DMS153 (cell line): ENCODE results near the gene PLEKHN1.
"Not testable (repeated sequence)": the region's sequence is repeated elsewhere in the genome, so short reads cannot be mapped to it uniquely, and the experiment has no call there.

Source experiments
- DNase-seq: peaks from one replicate; lab custom pipeline; 2025; lab: John Stamatoyannopoulos, UW

Gene PLEKHN1

GRCh38 chr1:995665-996633 lies 29.7 kb downstream of the PLEKHN1 start:
- DNase-seq = no peak

GRCh38 chr1:996851-997712 lies 30.8 kb downstream of the PLEKHN1 start:
- DNase-seq = no peak

- DNase-seq = no peak
Measured at GRCh38 chr1:997713-997992, 31.4 kb downstream of the PLEKHN1 start.

DNA sequence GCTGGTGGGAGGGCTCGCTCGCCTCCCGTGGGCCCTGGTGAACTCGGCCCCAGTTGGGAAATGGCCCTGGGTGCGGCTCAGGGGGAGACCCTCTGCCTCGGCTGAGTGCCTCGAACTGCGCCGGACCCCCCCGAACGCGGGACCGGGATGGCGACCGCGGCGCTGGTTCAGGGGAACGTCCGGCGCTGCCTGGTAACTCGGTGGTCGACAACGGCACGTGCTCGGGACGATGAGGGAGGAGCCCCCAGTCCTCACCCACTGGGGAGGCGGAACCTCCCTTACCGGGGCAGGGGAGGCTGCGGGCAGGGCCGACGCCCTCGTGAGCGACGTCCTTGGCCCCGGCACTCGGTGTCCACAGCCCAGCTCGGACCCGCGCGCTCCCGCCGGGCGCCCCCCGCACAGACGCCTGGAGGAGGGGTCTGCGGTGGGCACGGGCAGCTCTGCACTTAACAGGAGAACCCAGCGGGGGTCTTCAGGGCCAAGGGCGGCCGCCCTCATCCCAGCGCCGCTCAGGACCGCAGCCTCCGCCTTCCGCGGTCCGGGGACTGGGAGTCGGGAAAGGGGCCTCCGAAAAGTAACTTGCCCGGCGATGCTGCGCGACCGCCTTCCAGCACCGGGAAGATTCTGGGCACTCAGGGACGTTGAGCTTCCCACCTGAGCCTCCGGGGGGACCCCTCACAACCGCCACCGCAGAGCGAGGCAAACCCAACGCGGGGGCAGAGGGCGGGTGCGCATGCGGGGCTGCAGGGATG lies 31.9 kb downstream of the PLEKHN1 start:
- no peak for DNase-seq

DNA sequence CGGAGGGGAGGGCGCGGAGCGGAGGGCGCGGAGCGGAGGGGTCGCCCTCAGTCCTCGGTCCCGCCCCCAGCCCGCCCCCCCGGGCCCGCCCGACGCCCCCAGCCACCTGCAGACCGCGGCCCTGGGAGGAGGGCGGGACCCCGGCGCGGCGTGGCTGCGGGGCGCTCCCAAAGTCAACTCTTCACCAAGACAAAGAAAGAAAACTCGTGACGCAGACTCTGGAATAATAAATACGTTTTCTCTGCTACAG lies 32.4 kb downstream of the PLEKHN1 start:
- DNase-seq = no peak

DNA sequence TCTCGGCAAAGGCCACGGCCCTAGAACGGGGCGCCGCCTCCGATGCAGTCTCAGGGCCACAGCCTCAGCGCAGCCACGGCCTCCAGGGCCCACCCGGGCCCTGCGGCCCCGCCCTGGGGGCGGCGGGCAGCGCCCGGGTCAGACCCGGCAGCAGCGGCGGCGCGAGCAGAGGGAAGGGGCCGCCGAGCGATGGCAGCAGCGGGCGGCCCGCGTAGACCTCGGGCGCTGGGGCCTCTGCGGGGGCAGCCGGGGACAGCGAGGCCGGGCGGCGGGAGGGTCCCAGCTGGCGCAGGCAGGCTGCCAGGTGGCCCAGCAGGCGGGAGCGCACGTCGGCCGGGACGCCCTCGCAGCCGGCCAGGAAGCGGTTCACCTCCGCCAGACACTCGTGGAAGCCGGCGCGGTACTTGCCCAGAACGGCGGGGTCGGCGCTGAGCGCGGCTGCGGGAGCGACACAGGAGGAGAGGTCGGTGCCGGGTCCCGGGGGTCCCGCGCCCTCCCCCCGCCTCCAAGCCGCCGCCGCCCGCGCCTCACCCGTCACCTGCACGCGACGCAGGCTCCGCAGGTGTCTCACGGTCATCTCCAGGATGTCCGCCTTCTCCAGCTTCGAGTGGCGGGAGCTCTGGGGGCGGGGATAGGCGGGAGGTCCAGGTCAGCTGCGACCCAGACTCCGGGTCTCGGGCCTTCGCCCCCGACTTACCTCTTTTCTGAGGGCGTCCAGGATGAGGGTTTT lies 32.9 kb downstream of the PLEKHN1 start:
- no peak for DNase-seq

DNA sequence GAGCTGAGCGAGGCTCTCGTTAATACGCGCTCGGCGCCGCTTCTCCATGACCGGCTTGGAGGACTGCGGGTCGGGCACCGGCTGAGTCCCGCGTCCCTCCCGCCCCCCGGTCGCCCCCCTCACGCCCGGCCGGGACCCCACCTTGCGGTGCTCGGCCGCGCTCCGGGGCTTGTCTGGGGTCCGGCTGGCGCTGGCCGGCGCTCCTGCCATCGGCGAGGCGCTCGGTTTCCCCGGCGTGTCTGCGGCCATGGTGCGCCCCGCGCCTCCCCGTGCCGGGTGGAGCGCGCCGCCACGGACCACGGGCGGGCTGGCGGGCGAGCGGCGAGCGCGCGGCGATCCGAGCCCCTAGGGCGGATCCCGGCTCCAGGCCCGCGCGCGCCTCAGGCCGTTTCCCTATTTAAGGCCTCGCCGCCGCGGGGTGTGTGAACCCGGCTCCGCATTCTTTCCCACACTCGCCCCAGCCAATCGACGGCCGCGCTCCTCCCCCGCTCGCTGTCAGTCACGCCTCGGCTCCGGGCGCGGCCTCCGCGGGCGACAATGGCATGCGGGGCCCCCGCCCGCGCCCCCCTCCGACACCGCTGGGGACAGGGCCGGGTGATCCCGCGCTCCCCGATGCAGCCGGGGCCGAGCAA lies 33.6 kb downstream of the PLEKHN1 start, which contains the start of gene HES4:
TSS of gene HES4 (minus strand) at position 373 of the 632 bp plus-strand sequence. CDS start at position 249, 124 bp downstream.
- peak; percentile 88 for DNase-seq

DNA sequence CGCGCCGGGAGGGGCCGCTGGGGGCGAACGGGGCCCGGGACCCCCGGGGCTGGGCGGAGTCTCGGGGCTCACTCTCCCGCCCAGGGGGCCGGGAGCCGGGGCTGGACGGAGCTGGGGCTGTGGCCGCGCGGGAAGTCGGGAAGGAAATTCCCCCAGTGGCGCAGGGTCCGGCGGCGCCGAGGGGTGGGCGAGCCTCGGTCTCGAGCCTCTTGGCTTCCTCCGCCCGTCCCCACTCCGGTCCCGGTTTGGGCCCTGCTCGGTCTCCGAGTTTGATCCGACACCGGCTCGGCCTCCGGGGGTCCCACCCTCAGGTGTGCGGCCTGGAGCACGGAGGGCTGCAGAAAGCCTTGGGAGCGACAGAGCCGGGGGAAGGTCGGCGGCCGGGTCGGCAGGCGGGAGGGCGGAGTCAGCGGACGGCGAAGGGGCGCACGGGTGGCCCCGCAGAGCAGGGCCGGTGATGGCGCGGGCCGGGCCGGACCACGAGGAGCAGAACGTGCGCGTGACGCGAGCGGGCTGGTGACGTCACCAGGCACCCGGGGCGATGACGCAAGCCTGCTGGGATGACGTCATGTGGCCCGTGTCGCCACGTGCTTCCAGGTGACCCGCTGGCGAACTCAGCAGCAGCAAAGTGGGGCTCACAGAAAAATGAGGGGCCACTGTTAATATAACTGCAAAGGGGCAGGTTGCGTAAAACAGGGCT lies 34.2 kb downstream of the PLEKHN1 start:
- peak; percentile 71 for DNase-seq

DNA sequence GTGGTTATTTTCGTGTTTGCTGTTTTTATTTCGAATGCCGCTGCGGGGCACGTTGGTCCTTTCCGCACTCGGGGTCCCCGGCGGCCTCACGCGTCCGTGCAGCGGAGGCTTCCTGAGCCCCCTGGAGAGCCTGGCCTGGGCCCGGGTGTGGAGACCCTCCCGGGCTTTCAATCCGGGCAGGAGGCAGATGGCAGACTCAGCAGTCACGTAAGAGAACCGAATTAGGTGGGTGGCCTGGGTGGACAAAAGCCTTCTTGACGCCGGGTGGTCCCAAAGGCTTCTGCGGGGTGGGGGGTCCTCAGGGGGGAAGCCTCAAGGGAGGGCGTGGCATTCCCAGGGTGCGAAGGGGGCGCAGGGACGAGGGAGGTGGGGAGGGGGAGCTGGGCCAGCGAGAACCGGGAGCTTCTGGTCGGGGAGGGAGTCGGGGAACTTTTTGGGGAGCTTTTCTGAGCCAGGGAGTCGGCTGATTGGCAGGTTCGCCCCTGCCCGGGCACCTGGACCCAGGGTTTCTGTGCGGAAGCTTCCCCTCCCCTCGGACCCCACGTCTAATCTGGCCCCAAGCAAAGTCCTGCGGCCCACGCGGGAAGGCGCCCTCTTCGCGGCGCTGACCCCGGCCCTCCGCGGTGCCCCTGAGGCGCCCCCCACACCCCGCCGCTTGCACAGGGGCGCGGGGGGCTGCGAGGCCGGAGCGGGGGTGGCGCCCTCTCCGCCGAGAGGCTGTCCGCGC lies 34.9 kb downstream of the PLEKHN1 start:
- no peak for DNase-seq

DNA sequence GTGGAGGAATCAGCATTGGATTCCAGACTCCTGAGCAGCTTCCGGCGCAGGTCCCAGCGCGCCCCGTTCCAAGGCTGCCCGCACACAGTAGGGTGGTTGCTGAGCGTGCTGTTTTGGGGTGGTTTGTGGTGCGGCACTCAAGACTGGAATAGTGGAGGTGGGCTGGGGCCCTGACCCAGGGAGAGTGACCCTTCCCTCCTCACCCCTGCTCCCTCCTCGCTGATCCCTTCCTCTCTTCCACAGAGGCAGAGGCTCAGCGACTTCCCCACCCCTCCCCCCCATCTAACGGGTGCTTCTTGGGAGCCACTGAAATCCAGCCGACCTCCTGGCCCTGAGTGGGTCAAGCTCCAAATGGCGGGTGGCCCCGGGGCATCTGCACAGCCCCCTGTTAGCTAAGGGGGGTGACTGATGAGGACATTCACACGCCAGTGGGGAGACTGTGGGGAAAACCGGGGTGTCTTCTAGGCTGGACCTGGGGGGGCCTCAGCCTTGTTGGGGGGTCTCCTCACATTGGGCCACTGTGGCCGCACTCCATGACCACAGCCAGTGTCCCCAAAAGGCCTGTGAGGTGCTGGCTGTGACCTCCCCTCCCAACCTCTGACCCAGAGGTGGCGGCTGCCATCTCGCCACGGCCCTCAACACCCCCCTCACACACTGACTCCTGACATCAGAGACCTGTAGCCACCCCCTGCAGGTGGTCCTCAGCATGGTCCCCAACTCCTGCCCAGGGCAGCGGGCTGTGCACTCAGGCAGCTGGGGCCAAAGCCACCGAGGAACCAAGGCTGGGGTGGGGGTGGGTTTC lies 37.5 kb downstream of the PLEKHN1 start:
- no peak for DNase-seq

GRCh38 chr1:1004420-1004779 lies 38.1 kb downstream of the PLEKHN1 start:
- no peak for DNase-seq

- peak; percentile 49 for DNase-seq
Measured at GRCh38 chr1:1004780-1005697, 38.8 kb downstream of the PLEKHN1 start.

DNA sequence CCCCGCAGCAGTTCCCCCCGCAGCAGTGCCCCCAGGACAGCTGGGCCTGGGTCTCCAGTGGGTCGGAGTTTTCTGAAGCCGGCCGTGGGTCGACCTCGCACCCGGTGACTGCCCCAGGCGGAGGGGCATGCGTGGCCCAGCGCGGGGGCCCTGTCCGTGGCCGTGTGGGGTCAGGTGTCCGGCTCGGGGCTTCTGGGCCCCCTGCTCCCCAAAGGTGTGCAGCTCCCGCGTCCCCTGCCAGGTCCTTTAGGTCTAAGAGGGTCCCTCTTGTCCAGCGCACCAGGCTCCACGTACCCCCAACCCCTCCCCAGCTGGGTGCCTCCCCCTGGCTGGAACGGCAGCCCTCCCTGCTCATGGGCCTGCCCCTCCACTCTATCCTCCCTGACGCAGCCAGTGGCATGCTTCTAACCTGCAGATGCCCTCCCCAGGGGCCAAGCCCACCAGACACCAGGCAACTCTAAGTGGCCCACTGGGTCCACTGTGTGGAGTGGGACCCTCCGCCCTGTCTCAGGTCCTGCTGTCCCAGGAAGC lies 39.6 kb downstream of the PLEKHN1 start:
- DNase-seq = no peak

DNA sequence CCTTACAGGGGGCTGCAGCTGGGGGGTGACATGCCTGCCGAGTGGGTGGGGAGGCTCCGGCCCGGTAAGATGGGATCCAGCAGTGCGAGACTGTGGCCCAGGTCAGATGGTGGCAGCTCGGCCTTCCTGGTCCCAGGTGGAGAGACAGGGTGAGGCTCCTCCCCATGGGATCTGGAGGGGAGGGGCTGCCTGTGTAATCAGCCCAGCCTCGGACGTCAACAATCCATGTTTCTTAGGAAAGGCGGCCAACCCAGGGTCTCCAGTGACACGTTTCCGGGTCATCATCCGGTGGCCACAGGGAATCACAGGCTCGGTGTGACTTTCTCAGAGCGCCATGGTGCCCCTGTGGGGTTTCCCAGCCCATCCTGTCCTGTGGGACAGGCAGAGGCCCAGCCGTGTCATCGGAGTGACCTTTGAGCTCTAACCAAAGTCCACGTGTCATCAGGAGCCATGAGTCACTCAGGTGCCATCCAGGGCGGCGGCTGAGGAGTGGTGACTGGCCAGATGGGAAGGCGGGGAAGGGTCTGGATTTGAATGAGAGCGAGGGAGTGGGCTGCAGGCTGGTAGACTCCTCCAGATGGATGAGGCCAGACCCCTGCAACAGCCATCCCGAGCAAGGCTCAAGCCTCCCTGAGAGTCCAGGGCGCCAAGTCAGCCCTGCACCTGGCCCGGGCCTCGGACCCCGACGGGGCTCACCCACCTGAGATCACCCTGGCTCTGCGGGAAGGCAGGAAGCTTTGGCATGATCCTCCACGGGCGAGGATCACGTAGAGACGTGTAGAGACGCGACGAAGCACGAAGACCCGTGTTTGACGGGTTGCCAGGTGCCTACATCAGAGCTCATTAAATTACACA lies 40.2 kb downstream of the PLEKHN1 start:
- no peak for DNase-seq

DNA sequence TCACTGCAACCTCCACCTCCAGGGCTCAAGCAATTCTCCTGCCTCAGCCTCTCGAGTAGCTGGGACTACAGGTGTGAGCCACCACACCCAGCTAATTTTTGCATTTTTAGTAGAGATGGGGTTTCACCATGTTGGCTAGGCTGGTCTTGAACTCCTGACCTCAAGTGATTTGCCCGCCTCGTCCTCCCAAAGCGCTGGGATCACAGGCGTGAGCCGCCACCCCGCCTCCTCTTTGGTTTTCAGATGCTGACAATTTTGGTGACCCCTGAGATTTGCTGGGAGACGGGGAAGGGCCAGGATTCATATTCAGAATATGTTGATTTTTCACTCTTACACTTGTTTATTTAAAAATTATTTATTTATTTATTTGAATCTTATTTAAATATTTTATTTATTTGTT lies 43.8 kb downstream of the PLEKHN1 start:
- DNase-seq = not testable (repeated sequence)

DNA sequence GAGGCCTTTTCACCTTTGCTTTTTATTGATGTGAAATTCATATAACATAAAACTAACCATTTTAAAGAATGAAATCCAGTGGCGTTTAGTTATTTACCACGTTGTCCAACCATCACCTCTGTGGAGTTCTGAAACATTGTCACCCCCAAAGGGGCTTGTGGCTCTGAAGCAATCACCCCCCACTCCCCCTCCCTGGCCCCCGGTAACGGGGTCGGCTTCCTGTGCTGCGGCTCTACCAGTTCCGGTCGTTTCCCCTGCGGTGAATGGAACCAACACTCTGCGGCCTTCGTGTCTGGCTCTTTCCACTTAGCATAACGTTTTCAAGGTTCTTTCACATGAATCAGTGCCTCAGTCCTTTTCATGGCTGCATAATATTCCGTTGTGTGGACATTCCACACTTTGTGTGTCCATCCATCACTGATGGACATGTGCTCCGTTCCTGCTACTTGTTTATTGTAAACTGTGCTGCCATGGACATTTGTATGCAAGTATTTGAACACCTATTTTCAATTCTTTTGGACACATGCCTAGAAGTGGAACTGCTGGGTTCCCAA lies 45.2 kb downstream of the PLEKHN1 start:
- no peak for DNase-seq

DNA sequence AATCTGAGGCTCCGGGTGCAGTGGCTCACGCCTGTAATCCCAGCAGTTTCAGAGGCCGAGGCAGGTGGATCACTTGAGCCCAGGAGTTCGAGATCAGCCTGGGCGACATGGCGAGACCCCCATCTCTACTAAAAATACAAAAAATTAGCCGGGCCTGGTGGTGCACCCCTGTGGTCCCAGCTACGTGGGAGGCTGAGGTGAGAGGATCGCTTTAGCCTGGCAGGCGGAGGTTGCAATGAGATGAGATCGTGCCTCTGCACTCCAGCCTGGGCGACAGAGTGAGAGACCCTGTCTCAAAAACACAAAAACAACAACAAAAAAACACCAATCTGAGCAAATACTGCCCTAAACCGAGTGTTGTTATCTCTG lies 46.4 kb downstream of the PLEKHN1 start:
- DNase-seq = not testable (repeated sequence)
